Muscle of leg (tissue), 11 donors: ENCODE measurements around the gene ARHGAP22. TPM values are rescaled to one million over a fixed set of nuclear protein-coding genes. Genes with fewer than 3 reads are reported as not detected.

Experiments used
- DNase-seq: peaks from one replicate; pipeline ENCODE4 v3.0.0; 2013
- H3K27ac ChIP-seq: one replicate; pipeline ENCODE4 v1.5.1; 2013; ENCODE audit warnings: mild to moderate bottlenecking, low read length, control low read depth
- H3K27me3 ChIP-seq: one replicate; pipeline ENCODE4 v1.6.1; 2013; ENCODE audit warnings: low read length; ENCODE audit not compliant: control insufficient read depth, insufficient read depth
- H3K36me3 ChIP-seq: one replicate; pipeline ENCODE4 v1.6.1; 2013; ENCODE audit warnings: low read length; ENCODE audit not compliant: control insufficient read depth, insufficient read depth
- H3K4me1 ChIP-seq: one replicate; pipeline ENCODE4 v1.6.1; 2013; ENCODE audit warnings: low read length; ENCODE audit not compliant: control insufficient read depth, insufficient read depth
- H3K4me3 ChIP-seq: one replicate; pipeline ENCODE4 v1.5.1; 2013; ENCODE audit warnings: low read length, control low read depth
- H3K9me3 ChIP-seq: replicated peaks from 2 replicates; pipeline ENCODE4 v1.6.1; 2013; ENCODE audit warnings: low read depth, low read length; ENCODE audit not compliant: control insufficient read depth
- WGBS: methylation state at CpG from one replicate; pipeline ENCODE4 v1.1.5; 2013; ENCODE audit warnings: missing lambda C conversion rate; ENCODE audit not compliant: insufficient coverage; 5-methylcytosine and 5-hydroxymethylcytosine counted together
- polyA plus RNA-seq, 8 donors: library from polyadenylated mRNA; unstranded; fragments of 120-200 nt; gene quantifications; one replicate each; pipeline versions ENCODE4 v1.2.1 to v1.2.3, GENCODE V29; 2013; ENCODE audit warnings: inconsistent platforms in 1 of 8, low replicate concordance in 1 of 8; ENCODE audit not compliant: insufficient read length in 8 of 8, insufficient read depth in 1 of 8
- total RNA-seq: library from RNA; stranded (reverse); fragments of 120-200 nt; gene quantifications from one replicate; pipeline ENCODE4 v1.2.4, GENCODE V29; 2013

Gene ARHGAP22
- total and polyA plus RNA-seq, 9 donors = 0.72 to 3.0 (median 1.2) TPM

DNA sequence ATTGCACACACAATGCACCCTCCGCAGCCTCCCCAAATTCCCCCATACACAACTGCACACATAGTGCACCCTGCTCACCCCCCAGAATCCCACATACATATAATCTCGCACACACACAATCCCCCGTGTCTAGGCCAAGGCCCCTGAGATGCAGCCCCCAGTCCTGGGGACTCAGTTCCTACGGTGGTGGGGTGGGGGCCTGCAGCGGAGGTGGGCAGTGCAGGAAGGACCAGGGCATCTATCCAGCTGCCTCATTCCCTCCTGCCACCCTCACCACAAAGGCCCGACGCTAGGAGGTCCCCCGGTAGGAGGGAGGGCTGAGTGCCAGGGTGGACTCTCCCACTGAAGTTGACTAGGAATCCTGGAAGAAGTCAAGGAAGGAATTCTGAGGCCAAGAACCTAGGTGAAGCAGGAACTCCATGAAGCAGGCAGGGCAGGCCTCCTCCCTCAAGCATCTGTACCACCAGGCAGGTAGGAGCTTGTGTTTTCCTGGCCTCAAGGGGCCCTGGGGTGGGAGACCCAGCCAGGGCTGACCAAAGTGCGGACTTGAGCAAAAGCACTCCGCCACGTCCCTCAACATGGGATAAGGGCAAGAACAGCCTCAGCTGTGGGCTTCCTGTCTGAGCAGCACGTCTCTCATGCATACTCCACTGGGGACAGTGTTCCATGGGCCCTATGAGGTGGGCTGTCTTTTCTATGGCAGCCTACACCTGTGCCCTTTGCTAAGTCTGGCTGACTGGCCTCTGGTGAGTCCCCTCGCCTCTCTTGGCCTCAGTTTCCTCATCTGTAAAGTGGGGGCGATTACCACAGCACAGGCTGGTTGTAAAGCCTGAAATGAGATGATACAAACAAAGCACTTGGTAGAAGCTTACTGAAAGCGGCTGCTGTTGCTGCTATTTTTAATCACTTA is 152.6 kb downstream of the ARHGAP22 start:
- Histone ChIP-seq H3K27me3 (no peaks in the 10 kb centered on the region), H3K4me3 (no peak overlapping the region), H3K27ac (no peak overlapping the region), H3K4me1 (peaks cover 27% of the 10 kb centered on the region), H3K36me3 (no peaks in the 10 kb centered on the region), H3K9me3 (no peaks in the 10 kb centered on the region)
- no peak for DNase-seq
- 83% methylated on average over 8 of the region's 15 CpGs for whole genome bisulfite sequencing

DNA sequence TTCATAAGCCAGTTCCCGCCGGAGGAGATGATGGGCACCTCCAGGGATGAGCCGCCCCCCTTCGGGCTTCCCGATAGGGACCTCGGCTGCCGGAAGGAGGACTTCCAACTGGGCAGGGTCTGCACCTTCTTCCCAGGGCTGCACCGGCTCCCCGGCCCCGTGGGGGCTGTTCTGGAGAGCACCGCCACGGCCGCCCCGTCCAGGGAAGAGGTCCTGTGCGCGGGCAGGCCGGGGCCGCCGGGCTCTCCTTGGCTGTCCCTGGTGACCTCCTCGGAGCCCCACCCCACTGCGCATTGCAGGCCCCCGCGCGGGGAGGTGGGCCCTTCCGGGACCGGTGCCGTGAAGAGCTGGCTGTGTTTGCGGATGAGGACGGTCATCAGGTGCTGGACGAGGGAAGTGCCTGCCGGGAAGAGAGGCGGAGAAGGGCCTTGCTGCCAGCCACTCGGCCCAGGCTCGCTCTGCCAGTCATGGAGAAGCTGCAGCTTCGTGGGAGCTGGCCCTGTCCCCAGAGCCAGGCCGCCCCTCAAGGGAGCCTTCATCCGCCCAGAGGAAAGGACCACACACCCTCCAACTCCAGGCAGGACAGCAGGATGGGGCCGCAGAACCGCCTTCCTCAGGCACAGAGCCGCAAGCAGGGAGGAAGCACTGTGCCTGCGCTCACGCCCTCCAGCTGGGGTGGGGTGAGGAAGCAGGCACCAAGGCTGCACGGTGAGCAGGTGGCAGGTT is 154.0 kb downstream of the ARHGAP22 start:
- WGBS = 83% methylated on average over 32 of the region's 43 CpGs
- Histone ChIP-seq H3K9me3 (no peaks in the 10 kb centered on the region), H3K27ac (no peak overlapping the region), H3K4me3 (no peak overlapping the region), H3K36me3 (no peaks in the 10 kb centered on the region), H3K4me1 (peaks cover 16% of the 10 kb centered on the region), H3K27me3 (no peaks in the 10 kb centered on the region)
- no peak for DNase-seq

DNA sequence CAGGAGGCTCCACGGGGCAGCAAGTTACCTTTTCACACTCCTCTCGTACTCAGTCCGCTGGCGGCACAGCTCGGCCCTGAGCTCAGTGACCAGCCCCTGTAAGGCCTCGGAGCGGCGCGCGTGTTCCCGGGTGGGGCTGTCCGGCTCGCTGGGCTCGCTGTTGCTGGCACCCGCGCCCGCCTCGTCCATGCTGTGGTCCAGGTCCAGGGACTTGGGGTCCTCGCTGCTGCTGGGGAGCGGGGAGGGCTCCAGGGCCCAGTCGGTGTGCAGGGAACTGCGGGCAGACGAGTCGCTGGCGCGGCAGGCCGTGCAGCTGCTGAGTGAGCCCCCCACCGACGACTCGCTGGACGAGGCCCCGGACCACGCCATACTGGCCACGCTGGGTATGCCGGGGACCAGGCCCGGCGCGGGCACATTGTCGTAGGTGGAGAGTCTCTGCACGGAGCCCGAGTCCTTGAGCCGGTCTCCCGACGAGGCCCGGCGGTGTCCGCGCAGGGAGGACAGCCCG is 154.6 kb downstream of the ARHGAP22 start:
- no peaks in the 10 kb centered on the region for H3K9me3 ChIP-seq
- no peak for DNase-seq
- H3K4me1 ChIP-seq = peaks cover 11% of the 10 kb centered on the region
- H3K36me3 ChIP-seq = no peaks in the 10 kb centered on the region
- H3K4me3 ChIP-seq = no peak overlapping the region
- H3K27me3 ChIP-seq = no peaks in the 10 kb centered on the region
- H3K27ac ChIP-seq = no peak overlapping the region
- WGBS = 92% methylated on average over 49 of the region's 49 CpGs

DNA sequence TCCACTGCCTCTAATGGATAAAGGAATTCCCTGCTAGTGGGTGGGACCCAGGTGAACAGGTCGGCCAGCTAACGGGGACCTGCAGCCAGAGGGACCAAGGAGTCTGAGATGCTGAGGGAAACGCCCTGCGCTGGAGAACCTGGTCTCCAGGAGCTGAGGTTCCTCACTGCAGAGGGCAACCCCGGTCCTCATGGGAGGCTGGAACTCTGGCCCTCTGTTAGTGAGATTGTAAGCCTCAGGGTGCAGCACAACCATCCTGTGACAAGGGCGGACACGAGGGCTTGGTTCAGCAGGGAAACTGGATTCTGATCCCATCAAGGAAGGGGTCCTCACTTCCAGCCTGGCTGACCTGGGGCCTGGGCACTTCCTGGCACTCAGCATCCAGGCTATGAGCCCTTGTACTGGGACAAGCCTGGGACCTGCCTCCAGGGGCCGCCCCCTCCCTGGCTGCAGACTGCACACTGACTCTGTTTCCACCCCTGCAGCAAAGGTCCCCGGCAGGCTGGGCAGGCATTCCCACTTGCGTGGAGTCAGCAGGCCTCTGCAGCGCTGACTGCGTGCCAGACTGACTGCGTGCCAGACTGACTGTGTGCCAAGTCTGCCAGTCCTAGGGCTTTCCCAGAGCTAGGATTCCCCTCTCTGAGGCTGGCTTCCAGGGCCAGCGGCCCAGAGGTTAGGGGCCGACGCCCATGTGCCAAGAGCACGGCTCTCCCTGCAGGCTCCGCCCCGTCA is 155.2 kb downstream of the ARHGAP22 start:
- no peak for DNase-seq
- H3K9me3 ChIP-seq = no peaks in the 10 kb centered on the region
- H3K27ac ChIP-seq = no peak overlapping the region
- WGBS = 83% methylated on average over 19 of the region's 19 CpGs
- no peak overlapping the region for H3K4me3 ChIP-seq
- H3K36me3 ChIP-seq = no peaks in the 10 kb centered on the region
- no peaks in the 10 kb centered on the region for H3K27me3 ChIP-seq
- peaks cover 5% of the 10 kb centered on the region for H3K4me1 ChIP-seq

DNA sequence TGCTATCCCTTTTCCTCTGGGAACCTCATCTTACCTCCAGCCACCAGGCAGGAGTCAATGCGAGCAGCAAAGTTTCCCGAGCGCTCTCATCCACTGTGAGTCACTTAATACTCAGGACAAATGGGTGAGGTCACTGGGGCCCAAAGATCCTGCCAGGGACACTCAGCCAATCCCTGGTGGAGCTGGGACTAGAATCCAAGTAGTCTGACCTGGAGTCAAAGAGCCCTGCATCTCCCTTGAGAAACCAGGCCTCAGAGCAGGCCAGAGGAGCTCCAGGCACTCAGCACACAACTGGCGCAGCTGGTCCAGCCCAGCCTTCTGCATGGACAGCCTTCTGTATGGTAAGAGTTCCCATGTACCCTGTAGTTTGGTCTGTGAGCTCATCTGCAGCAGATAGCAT is 156.1 kb downstream of the ARHGAP22 start:
- Histone ChIP-seq H3K4me3 (no peak overlapping the region), H3K27me3 (no peaks in the 10 kb centered on the region), H3K9me3 (no peaks in the 10 kb centered on the region), H3K4me1 (no peaks in the 10 kb centered on the region), H3K27ac (no peak overlapping the region), H3K36me3 (no peaks in the 10 kb centered on the region)
- WGBS = 82% methylated on average over 4 of the region's 4 CpGs
- DNase-seq = no peak

DNA sequence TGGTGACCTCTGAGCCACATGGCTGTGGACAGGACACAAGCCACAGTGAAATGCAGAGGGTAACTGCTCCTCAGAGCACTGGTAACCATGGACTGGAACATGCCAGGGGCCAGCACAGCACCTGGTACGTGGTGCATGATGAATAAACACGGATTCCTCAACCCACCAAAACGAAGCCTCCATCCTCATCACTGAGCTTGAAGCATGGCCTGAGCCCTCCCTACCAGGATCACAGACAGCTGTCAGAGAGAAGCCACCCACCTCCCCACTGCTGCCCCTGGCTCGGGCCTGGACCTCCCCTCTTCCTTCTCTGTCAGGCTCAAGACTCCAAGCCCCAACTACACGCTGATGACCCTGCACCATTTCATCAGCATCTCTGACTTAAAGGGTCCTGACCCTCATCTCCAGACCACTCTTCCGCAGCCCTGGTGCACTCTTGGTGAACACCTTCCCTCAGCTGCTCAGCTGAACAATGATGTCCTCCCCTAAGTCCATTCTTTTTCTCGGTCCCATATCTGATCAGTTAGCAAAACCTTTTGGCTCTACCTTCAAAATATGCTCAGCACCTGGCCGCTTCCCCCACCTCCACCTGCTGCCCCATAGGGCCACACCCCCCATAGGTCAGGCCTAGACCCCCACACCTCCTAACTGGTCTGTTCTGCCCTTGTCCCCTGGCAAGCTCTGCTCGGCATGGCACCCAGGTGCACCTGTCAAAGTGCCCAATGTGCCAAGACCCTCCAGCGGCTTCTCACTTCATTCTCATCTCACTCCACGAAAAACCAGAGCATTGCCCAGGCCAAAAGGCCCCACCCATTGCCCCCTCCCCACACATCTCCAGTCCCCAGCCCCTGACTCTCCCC is 157.3 kb downstream of the ARHGAP22 start:
- no peaks in the 10 kb centered on the region for H3K27me3 ChIP-seq
- H3K9me3 ChIP-seq = no peaks in the 10 kb centered on the region
- H3K36me3 ChIP-seq = no peaks in the 10 kb centered on the region
- H3K27ac ChIP-seq = no peak overlapping the region
- 85% methylated on average over 10 of the region's 11 CpGs for WGBS
- H3K4me1 ChIP-seq = no peaks in the 10 kb centered on the region
- no peak overlapping the region for H3K4me3 ChIP-seq
- DNase-seq = no peak

DNA sequence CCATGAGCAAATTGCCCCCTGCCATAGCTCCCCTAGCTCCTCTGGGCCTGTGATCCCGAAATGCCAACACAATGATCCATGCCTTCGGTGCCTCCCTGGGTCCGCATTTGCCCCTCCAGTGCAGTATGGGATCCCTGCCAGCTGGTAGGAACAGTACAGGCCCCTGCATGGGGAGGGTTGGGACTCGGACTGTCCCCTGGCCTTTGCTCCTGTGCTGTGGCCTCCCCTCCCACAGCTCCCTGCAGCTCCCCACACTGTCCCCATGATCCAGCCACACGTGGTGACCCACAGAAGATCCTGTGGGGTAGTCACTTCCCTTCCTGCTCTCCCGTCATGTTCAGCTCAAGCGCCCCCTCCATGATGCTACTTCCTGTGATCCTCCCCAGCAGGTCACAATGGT is 158.1 kb downstream of the ARHGAP22 start:
- no peaks in the 10 kb centered on the region for H3K4me1 ChIP-seq
- H3K27me3 ChIP-seq = no peaks in the 10 kb centered on the region
- H3K9me3 ChIP-seq = no peaks in the 10 kb centered on the region
- H3K27ac ChIP-seq = no peak overlapping the region
- no peak for DNase-seq
- 87% methylated on average over 7 of the region's 7 CpGs for WGBS
- no peaks in the 10 kb centered on the region for H3K36me3 ChIP-seq
- no peak overlapping the region for H3K4me3 ChIP-seq

DNA sequence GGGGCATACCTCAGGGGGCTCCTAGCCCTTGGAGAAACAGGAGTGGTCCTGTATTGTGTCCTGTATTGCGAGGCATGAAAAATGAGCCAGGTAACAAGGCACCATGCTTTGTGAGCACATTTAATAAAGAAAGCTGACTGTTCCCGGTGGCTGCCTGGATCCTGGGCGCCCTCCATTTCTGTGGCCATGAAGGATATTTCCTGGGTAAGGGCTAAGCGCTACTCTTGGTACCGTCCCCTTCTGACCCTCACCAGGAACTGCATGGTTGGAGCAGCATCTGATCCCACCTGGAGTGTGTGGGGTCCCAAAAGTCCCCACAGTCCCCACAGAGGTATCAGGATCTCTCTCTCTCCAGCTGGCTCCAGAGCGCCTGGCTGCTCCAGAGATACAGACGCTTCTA is 158.9 kb downstream of the ARHGAP22 start:
- WGBS = 83% methylated on average over 7 of the region's 7 CpGs
- no peaks in the 10 kb centered on the region for H3K27me3 ChIP-seq
- H3K4me1 ChIP-seq = no peaks in the 10 kb centered on the region
- no peak overlapping the region for H3K27ac ChIP-seq
- no peaks in the 10 kb centered on the region for H3K36me3 ChIP-seq
- no peaks in the 10 kb centered on the region for H3K9me3 ChIP-seq
- no peak for DNase-seq
- H3K4me3 ChIP-seq = no peak overlapping the region
